H1 (cell line): ENCODE data around the gene PDE8A.

ENCODE experiments used
- CEBPB ChIP-seq: IDR thresholded peaks from 2 replicates; pipeline ENCODE4 v1.6.1; 2012; ENCODE audit warnings: low read depth, low read length
- CTCF ChIP-seq, 3 experiments: IDR thresholded peaks; 1 replicate in 2 of 3; 2 replicates in 1 of 3; pipeline versions ENCODE4 v1.5.1 to v1.6.1; 2011; ENCODE audit warnings: low read length in 3 of 3, mild to moderate bottlenecking in 3 of 3, inconsistent platforms in 2 of 3, low read depth in 1 of 3, moderate library complexity in 1 of 3; ENCODE audit not compliant: insufficient read depth in 1 of 3; ENCODE audit errors: control extremely low read depth in 1 of 3
- EZH2 ChIP-seq: fragments of 200-600 bp; sonication (generic); IDR thresholded peaks from 2 replicates; pipeline ENCODE4 v1.7.1; 2012; ENCODE audit warnings: low read depth, mild to moderate bottlenecking, moderate library complexity, low read length, inconsistent platforms; ENCODE audit not compliant: severe bottlenecking
- FOSL1 ChIP-seq: IDR thresholded peaks from 2 replicates; pipeline ENCODE4 v1.6.1; 2011; ENCODE audit warnings: mild to moderate bottlenecking, low read depth, low read length, moderate library complexity; ENCODE audit not compliant: insufficient read depth
- GTF2F1 ChIP-seq: IDR thresholded peaks from 2 replicates; pipeline ENCODE4 v1.6.1; 2012; ENCODE audit warnings: low read depth, low read length, improper control_type of control experiment, borderline replicate concordance
- HDAC6 ChIP-seq: IDR thresholded peaks from one replicate; pipeline ENCODE4 v1.7.1; 2012; ENCODE audit warnings: low read depth, mild to moderate bottlenecking, inconsistent platforms, low read length, moderate library complexity
- POLR2A ChIP-seq, 2 experiments: IDR thresholded peaks; 1 replicate in 1 of 2; 2 replicates in 1 of 2; pipeline ENCODE4 v1.6.1; 2011; ENCODE audit warnings: low read depth in 2 of 2, low read length in 2 of 2, mild to moderate bottlenecking in 2 of 2; ENCODE audit errors: control extremely low read depth in 1 of 2
- POLR2AphosphoS5 ChIP-seq: IDR thresholded peaks from 2 replicates; pipeline ENCODE4 v1.6.1; 2011; ENCODE audit warnings: low read depth, low read length
- RAD21 ChIP-seq, 2 experiments: IDR thresholded peaks in 1 of 2; conservative IDR thresholded peaks in 1 of 2; 2 replicates each; pipeline ENCODE4 v1.6.1; 2011; ENCODE audit warnings: low read depth in 2 of 2, low read length in 2 of 2, improper control_type of control experiment in 1 of 2, inconsistent platforms in 1 of 2, mild to moderate bottlenecking in 1 of 2, moderate library complexity in 1 of 2
- TAF1 ChIP-seq: IDR thresholded peaks from 2 replicates; pipeline ENCODE4 v1.6.1; 2011; ENCODE audit warnings: mild to moderate bottlenecking, low read depth, low read length
- USF2 ChIP-seq: IDR thresholded peaks from 2 replicates; pipeline ENCODE4 v1.6.1; 2011; ENCODE audit warnings: low read length, improper control_type of control experiment

GRCh38 chr15:85094685-85095084 lies 113.0 kb downstream of the PDE8A start:
- no peak for TF ChIP-seq CTCF (IDR thresholded peaks at IDR 0.05; ENCODE audit: control extremely low read depth in 1 of 3, insufficient read depth in 1 of 3, low read depth in 1 of 3, low read length in 3 of 3)
- TF ChIP-seq POLR2A (IDR thresholded peaks at IDR 0.05; ENCODE audit: control extremely low read depth in 1 of 2, low read depth in 2 of 2, low read length in 2 of 2): no peak
- TF ChIP-seq POLR2AphosphoS5: no peak
- no peak for TF ChIP-seq TAF1
- TF ChIP-seq GTF2F1: no peak
- TF ChIP-seq EZH2: no peak
- TF ChIP-seq CEBPB: no peak
- no peak for TF ChIP-seq HDAC6
- TF ChIP-seq FOSL1: no peak
- TF ChIP-seq USF2: no peak
- TF ChIP-seq RAD21 (IDR thresholded peaks at IDR 0.05 in 1 of 2, conservative IDR thresholded peaks at IDR 0.05 in 1 of 2; ENCODE audit: low read depth in 2 of 2, low read length in 2 of 2): no peak
